CD4-positive, alpha-beta T cell (primary cell): ENCODE measurements around the gene PDS5A. TPM values are rescaled to one million over a fixed set of nuclear protein-coding genes. Genes with fewer than 3 reads are reported as not detected.
"Not testable (repeated sequence)": the region's sequence is repeated elsewhere in the genome, so short reads cannot be mapped to it uniquely, and the experiment has no call there.

Source experiments
- ATAC-seq: fragments of 200-7000 bp; cut with Tn5 transposase; one replicate; pipeline ENCODE4 v1.10.0; 2022; ENCODE audit warnings: mild to moderate bottlenecking; ENCODE audit not compliant: poor library complexity
- CTCF ChIA-PET: fragments of 350-600 bp; sonication (Branson Sonifier 250); formaldehyde crosslinking; loops from one replicate; lab custom pipeline; 2021; ENCODE audit warnings: antibody characterized with exemption, inconsistent platforms; lab: Charles Lee
- POLR2A ChIA-PET: fragments of 350-600 bp; sonication (Branson Sonifier 250); formaldehyde crosslinking; loops from one replicate; lab custom pipeline; 2021; ENCODE audit warnings: antibody characterized with exemption, inconsistent platforms; lab: Charles Lee
- DNase-seq, 14 experiments: peaks; one replicate each; pipeline ENCODE4 v3.0.0-alpha.2; 2013 to 2020; ENCODE audit warnings: mixed read lengths in 2 of 14
- H3K27ac ChIP-seq, 2 donors: one replicate each; pipeline versions ENCODE4 v1.5.1 to v1.7.0; 2013; ENCODE audit warnings: low read length in 2 of 2, low read depth in 1 of 2, mild to moderate bottlenecking in 1 of 2
- H3K27me3 ChIP-seq, 2 experiments: 1 replicate in 1 of 2; 2 replicates in 1 of 2; pipeline versions ENCODE4 v1.6.1 to v1.7.0; 2013; ENCODE audit warnings: low read length in 2 of 2, control low read depth in 1 of 2, mild to moderate bottlenecking in 1 of 2, moderate library complexity in 1 of 2; ENCODE audit not compliant: insufficient read depth in 2 of 2, control insufficient read depth in 1 of 2
- H3K36me3 ChIP-seq: one replicate; pipeline ENCODE4 v1.6.1; 2013; ENCODE audit warnings: low read length, control low read depth; ENCODE audit not compliant: insufficient read depth
- H3K4me1 ChIP-seq: one replicate; pipeline ENCODE4 v1.6.1; 2013; ENCODE audit warnings: low read length, control low read depth; ENCODE audit not compliant: insufficient read depth
- H3K4me3 ChIP-seq: one replicate; pipeline ENCODE4 v1.5.1; 2013; ENCODE audit warnings: mild to moderate bottlenecking, low read length, moderate library complexity
- H3K9me3 ChIP-seq, 2 experiments: 1 replicate in 1 of 2; 2 replicates in 1 of 2; pipeline versions ENCODE4 v1.6.1 to v1.7.0; 2013; ENCODE audit warnings: low read length in 2 of 2, mild to moderate bottlenecking in 2 of 2, control low read depth in 1 of 2, moderate library complexity in 1 of 2; ENCODE audit not compliant: control insufficient read depth in 1 of 2, insufficient read depth in 1 of 2
- H3K27ac Mint-ChIP-seq: one replicate; pipeline ENCODE4 v1.8.0; 2020; ENCODE audit warnings: mixed read lengths
- H3K27me3 Mint-ChIP-seq: one replicate; pipeline ENCODE4 v1.8.0; 2021; ENCODE audit warnings: mixed read lengths
- H3K36me3 Mint-ChIP-seq: one replicate; pipeline ENCODE4 v1.8.0; 2021; ENCODE audit warnings: low read depth, mixed read lengths
- H3K4me1 Mint-ChIP-seq: one replicate; pipeline ENCODE4 v1.8.0; 2021; ENCODE audit warnings: low read depth, mixed read lengths
- H3K4me3 Mint-ChIP-seq: one replicate; pipeline ENCODE4 v1.8.0; 2020; ENCODE audit warnings: mild to moderate bottlenecking, mixed read lengths
- H3K9me3 Mint-ChIP-seq: one replicate; pipeline ENCODE4 v1.8.0; 2020; ENCODE audit warnings: mixed read lengths
- intact Hi-C, 2 experiments: fragments of 100-400 bp; cut with DNase I in 1 of 2; cut with micrococcal nuclease in 1 of 2; formaldehyde crosslinking; loops; one replicate each; pipeline versions ENCODE4 v1.15.1 to v1.9.0; 2023 to 2025; cut with DNase I, micrococcal nuclease
- total RNA-seq, 174 experiments: library from RNA in 2 of 174; stranded (reverse) in 2 of 174; gene quantifications; one replicate each; pipeline ENCODE4 v1.2.3 and lab custom pipeline; 2021 to 2026
- TF ChIP-seq, protein P1 (sequence below): fragments of 200-600 bp; IDR thresholded peaks from one replicate; pipeline ENCODE4 v1.8.0; 2022; ENCODE audit warnings: antibody characterized with exemption, mild to moderate bottlenecking

PDS5A gene
- total RNA-seq, 2 experiments from 2014 or later, result 80.0 to 80.6 TPM

DNA sequence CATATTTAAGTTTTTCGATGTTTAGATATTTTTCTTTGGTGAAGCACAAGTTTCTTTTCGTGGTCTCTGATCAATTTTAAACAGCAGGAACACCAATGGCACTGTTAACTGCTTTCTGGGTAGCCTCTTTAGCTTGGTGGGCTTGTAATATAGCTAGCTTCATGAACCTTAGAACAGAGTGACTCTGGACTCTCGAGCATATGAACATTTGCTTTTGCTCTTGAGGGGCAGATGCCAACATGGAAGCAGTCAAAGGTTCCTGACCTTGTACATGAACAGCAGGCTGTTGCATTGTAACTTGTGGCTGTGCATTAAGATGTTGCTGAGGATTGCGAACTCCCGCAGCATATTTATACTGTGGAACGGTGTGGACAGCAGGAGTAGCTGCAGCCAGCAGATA lies 4.7 kb downstream of the PDS5A start:
- peaks cover 38% of the 10 kb centered on the region for H3K36me3 ChIP-seq
- intact Hi-C loops, H3K9me3 ChIP-seq, H3K27ac ChIP-seq, H3K9me3 Mint-ChIP-seq, DNase-seq, H3K4me3 ChIP-seq, H3K27me3 ChIP-seq, H3K27me3 Mint-ChIP-seq, CTCF ChIA-PET, ATAC-seq: not testable (repeated sequence)
- POLR2A ChIA-PET, result interaction anchor here (1.1 kb wide), 1 partner anchor 126 kb away, joined by 3 read pairs; no protein-coding TSS in a partner anchor
- H3K4me3 Mint-ChIP-seq, result peak overlapping the region; percentile 70
- peaks cover 52% of the 10 kb centered on the region for H3K4me1 Mint-ChIP-seq
- H3K36me3 Mint-ChIP-seq, result peaks cover 56% of the 10 kb centered on the region
- peak overlapping the region; percentile 47 for H3K27ac Mint-ChIP-seq
- peaks cover 46% of the 10 kb centered on the region for H3K4me1 ChIP-seq

DNA sequence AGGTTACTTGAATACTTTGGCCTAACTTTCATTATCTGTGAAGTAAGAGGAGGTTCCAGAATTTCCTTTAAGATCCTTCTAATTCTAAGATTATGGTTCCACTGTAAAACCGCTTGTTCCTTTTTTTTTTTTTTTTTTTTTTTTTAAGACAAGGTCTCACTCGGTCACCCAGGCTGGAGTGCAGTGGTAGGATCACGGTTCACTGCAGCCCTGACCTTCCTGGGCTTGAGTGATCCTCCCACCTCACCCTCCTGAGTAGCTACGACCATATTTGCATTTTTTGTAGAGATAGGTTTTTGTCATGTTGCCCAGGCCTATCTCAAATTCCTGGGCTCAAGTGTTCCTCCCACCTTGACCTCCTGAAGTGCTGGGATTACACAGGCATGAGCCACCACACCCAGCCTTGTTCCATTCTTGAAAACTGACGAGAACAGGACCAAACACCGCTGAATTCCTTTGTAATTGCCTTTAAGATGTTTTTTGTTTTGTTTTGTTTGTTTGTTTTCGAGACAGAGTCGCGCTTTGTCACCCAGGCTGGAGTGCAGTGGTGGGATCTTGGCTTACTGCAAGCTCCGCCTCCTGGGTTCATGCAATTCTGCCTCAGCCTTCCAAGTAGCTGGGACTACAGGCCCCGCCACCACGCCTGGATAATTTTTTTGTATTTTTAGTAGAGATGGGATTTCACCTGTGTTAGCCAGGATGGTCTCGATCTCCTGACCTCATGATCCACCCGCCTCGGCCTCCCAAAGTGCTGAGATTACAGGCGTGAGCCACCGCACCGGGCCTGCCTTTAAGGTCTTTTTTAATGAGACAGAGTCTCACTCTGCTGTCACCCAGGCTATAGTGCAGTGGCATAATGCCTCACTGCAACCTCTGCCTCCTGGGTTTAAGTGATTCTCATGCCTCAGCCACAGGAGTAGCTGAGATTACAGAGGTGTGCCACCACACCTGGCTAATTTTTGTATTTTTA lies 6.8 kb downstream of the PDS5A start:
- ChIA-PET CTCF (no interaction called here), POLR2A (no interaction called here)
- H3K4me1 ChIP-seq, result peaks cover 50% of the 10 kb centered on the region
- no peak overlapping the region for H3K4me3 ChIP-seq
- H3K36me3 ChIP-seq, result peaks cover 38% of the 10 kb centered on the region
- Mint-ChIP-seq H3K4me3 (peak overlapping the region; percentile 3), H3K27me3 (no peaks in the 10 kb centered on the region), H3K9me3 (no peaks in the 10 kb centered on the region), H3K36me3 (peaks cover 62% of the 10 kb centered on the region), H3K27ac (peak overlapping the region; percentile 79), H3K4me1 (peaks cover 54% of the 10 kb centered on the region)
- no peaks in the 10 kb centered on the region for H3K27me3 ChIP-seq
- TF ChIP-seq, protein P1, sequence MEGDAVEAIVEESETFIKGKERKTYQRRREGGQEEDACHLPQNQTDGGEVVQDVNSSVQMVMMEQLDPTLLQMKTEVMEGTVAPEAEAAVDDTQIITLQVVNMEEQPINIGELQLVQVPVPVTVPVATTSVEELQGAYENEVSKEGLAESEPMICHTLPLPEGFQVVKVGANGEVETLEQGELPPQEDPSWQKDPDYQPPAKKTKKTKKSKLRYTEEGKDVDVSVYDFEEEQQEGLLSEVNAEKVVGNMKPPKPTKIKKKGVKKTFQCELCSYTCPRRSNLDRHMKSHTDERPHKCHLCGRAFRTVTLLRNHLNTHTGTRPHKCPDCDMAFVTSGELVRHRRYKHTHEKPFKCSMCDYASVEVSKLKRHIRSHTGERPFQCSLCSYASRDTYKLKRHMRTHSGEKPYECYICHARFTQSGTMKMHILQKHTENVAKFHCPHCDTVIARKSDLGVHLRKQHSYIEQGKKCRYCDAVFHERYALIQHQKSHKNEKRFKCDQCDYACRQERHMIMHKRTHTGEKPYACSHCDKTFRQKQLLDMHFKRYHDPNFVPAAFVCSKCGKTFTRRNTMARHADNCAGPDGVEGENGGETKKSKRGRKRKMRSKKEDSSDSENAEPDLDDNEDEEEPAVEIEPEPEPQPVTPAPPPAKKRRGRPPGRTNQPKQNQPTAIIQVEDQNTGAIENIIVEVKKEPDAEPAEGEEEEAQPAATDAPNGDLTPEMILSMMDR, result no peak
- no peaks in the 10 kb centered on the region for H3K9me3 ChIP-seq
- H3K27ac ChIP-seq, result no peak overlapping the region
- intact Hi-C loops, result no loop called here
- DNase-seq, result no peak
- ATAC-seq, result no peak

DNA sequence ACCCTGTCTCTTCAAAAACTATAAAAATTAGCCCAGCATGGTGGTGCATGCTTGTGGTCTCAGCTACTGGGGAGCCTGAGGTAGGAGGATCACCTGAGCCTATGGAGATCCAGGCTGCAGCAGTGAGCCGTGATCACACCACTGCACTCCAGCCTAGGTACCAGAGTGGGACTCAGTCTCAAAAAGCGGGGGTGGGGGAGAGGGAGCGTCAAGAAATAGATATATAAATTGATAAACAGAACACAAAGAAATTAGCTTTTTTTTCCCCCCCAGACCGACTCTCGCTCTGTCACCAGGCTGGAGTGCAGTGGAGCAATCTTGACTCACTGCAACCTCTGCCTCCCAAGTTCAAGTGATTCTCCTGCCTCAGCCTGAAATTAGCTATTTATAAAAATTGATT lies 14.1 kb downstream of the PDS5A start:
- intact Hi-C loops, result no loop called here
- peaks cover 13% of the 10 kb centered on the region for H3K36me3 ChIP-seq
- no peak overlapping the region for H3K27ac ChIP-seq
- no peak overlapping the region for H3K27ac Mint-ChIP-seq
- peaks cover 42% of the 10 kb centered on the region for H3K36me3 Mint-ChIP-seq
- ATAC-seq (no peak), DNase-seq (no peak)
- H3K4me1 Mint-ChIP-seq, result peaks cover 49% of the 10 kb centered on the region
- no peak overlapping the region for H3K4me3 ChIP-seq
- no peaks in the 10 kb centered on the region for H3K27me3 ChIP-seq
- ChIA-PET POLR2A (no interaction called here), CTCF (interaction anchor here (0.7 kb wide), 1 partner anchor 15 kb away, joined by 4 read pairs; no protein-coding TSS in a partner anchor)
- H3K9me3 Mint-ChIP-seq, result no peaks in the 10 kb centered on the region
- TF ChIP-seq, protein P1, result no peak
- H3K9me3 ChIP-seq, result no peaks in the 10 kb centered on the region
- H3K4me1 ChIP-seq, result peaks cover 33% of the 10 kb centered on the region
- no peaks in the 10 kb centered on the region for H3K27me3 Mint-ChIP-seq
- no peak overlapping the region for H3K4me3 Mint-ChIP-seq
